K562 (cell line): ENCODE results near the gene SLC34A3. TPM values are rescaled to one million over a fixed set of nuclear protein-coding genes. Genes with fewer than 3 reads are reported as not detected.
A peak's percentile ranks its signal among the peaks of the same experiment; 100 is the strongest.

ENCODE experiments used
- CAMTA2 ChIP-seq: fragments of 250-450 bp; sonication (Bioruptor Pico); conservative IDR thresholded peaks from 2 replicates; pipeline ENCODE4 v1.5.1; 2022
- CHD1 ChIP-seq: fragments of 200-600 bp; sonication (generic); IDR thresholded peaks from one replicate; pipeline ENCODE4 v1.6.1; 2012; ENCODE audit warnings: mild to moderate bottlenecking, moderate library complexity, low read length, inconsistent platforms
- CREB3 ChIP-seq: fragments of 450-650 bp; conservative IDR thresholded peaks from 2 replicates; pipeline ENCODE4 v1.6.1; 2016; ENCODE audit warnings: missing genetic modification characterization, low read depth, mild to moderate bottlenecking, missing compliant biosample characterization, moderate library complexity
- CREBBP ChIP-seq: IDR thresholded peaks from one replicate; pipeline ENCODE4 v1.6.1; 2012; ENCODE audit warnings: low read depth, mild to moderate bottlenecking, control low read depth, inconsistent platforms, low read length
- FIP1L1 ChIP-seq: fragments of 200-400 bp; formaldehyde crosslinking; IDR thresholded peaks from 2 replicates; pipeline ENCODE4 v1.6.1; 2018; ENCODE audit warnings: mild to moderate bottlenecking, low read depth, low read length; ENCODE audit not compliant: poor library complexity, severe bottlenecking
- FOXJ3 ChIP-seq: sonication (generic); formaldehyde crosslinking; IDR thresholded peaks from 2 replicates; pipeline ENCODE4 v1.4.0; 2020; ENCODE audit warnings: mild to moderate bottlenecking, missing genetic modification reagents
- KDM5B ChIP-seq: fragments of 200-600 bp; sonication (generic); IDR thresholded peaks from 2 replicates; pipeline ENCODE4 v1.6.1; 2012; ENCODE audit warnings: low read depth, mild to moderate bottlenecking, moderate library complexity, low read length, control low read depth, inconsistent platforms; ENCODE audit not compliant: insufficient replicate concordance
- KLF10 ChIP-seq: fragments of 250-450 bp; sonication (Bioruptor Pico); IDR thresholded peaks from 2 replicates; pipeline ENCODE4 v1.6.1; 2021; ENCODE audit warnings: matching md5 sums
- MNT ChIP-seq, 2 experiments: fragments of 450-650 bp; conservative IDR thresholded peaks; 2 replicates each; pipeline ENCODE4 v1.6.1; 2017; ENCODE audit warnings: mild to moderate bottlenecking in 2 of 2, moderate library complexity in 2 of 2
- NR0B1 ChIP-seq: fragments of 450-650 bp; IDR thresholded peaks from one replicate; pipeline ENCODE4 v1.6.1; 2018; ENCODE audit warnings: mild to moderate bottlenecking, moderate library complexity; ENCODE audit not compliant: partially characterized antibody
- RNF2 ChIP-seq: sonication (generic); IDR thresholded peaks from 2 replicates; pipeline ENCODE4 v1.6.1; 2016
- THRB ChIP-seq: fragments of 450-650 bp; formaldehyde crosslinking; conservative IDR thresholded peaks from 2 replicates; pipeline ENCODE4 v1.4.0; 2022; ENCODE audit warnings: mild to moderate bottlenecking, missing genetic modification characterization
- ZBTB43 ChIP-seq: sonication (generic); formaldehyde crosslinking; IDR thresholded peaks from 2 replicates; pipeline ENCODE4 v1.8.0; 2023; ENCODE audit warnings: mild to moderate bottlenecking, missing genetic modification reagents
- ZNF24 ChIP-seq: fragments of 450-650 bp; IDR thresholded peaks from 2 replicates; pipeline ENCODE4 v1.6.1; 2016
- ZNF384 ChIP-seq: IDR thresholded peaks from 2 replicates; pipeline ENCODE4 v1.6.1; 2012; ENCODE audit warnings: low read depth, low read length, improper control_type of control experiment
- ZNF740 ChIP-seq, 3 experiments: fragments of 200-800 bp in 1 of 3; sonication (Bioruptor generic) in 1 of 3; sonication (generic) in 1 of 3; formaldehyde crosslinking in 1 of 3; IDR thresholded peaks; 2 replicates each; pipeline versions ENCODE4 v1.6.1 to v1.8.0; 2016 to 2022; ENCODE audit warnings: mild to moderate bottlenecking in 2 of 3, missing compliant biosample characterization in 2 of 3, missing genetic modification characterization in 2 of 3, missing genetic modification reagents in 1 of 3
- polyA plus RNA-seq, 8 experiments: library from polyadenylated mRNA; depleted of rRNA in 4 of 8; stranded (reverse) in 5 of 8; unstranded in 3 of 8; fragments of >200 nt; fragmentation: Nextera tagmentation in 2 of 8; fragmentation: Illumina TruSeq in 1 of 8; extraction: Ambion mirVana in 2 of 8; extraction: Trizol in 1 of 8; gene quantifications; 2 replicates each; pipeline versions ENCODE4 v1.2.1 to v1.2.3, GENCODE V29; 2011 to 2014; ENCODE audit warnings: inconsistent platforms in 1 of 8, missing spikeins in 1 of 8
- total RNA-seq, 7 experiments: library from RNA; depleted of rRNA in 6 of 7; stranded (reverse); fragments of >200 nt in 6 of 7; fragmentation: Illumina TruSeq in 2 of 7; extraction: Trizol in 2 of 7; gene quantifications; 2 replicates each; pipeline versions ENCODE4 v1.2.1 to v1.2.3, GENCODE V29; 2011 to 2021; ENCODE audit warnings: low replicate concordance in 1 of 7

Gene SLC34A3
- total and polyA plus RNA-seq, 9 of the 15 experiments (the other 6 are each of a cell fraction or from before 2014, with no cell fraction given), result not detected

GRCh38 chr9:137217276-137218211 is 13.2 kb upstream of the SLC34A3 start (continued):
- no peak for TF ChIP-seq KLF10 (CRISPR knock-in tag)
- no peak for TF ChIP-seq CHD1
- no peak for TF ChIP-seq NR0B1
- TF ChIP-seq ZBTB43, result no peak
- TF ChIP-seq CREBBP, result no peak
- TF ChIP-seq KDM5B, result peak; percentile 56
- TF ChIP-seq ZNF384, result no peak
- peak in 1 of 2 experiments; percentile 67; a peak in 1 of 4 replicates for TF ChIP-seq MNT (conservative IDR thresholded peaks at IDR 0.05)
- TF ChIP-seq FIP1L1, result no peak
- TF ChIP-seq THRB (CRISPR knock-in tag), result no peak
- no peak for TF ChIP-seq CREB3
- TF ChIP-seq ZNF740 (CRISPR knock-in tag; IDR thresholded peaks at IDR 0.05), result no peak
- no peak for TF ChIP-seq ZNF740 (tag; IDR thresholded peaks at IDR 0.05)
- no peak for TF ChIP-seq CAMTA2
- no peak for TF ChIP-seq RNF2
- TF ChIP-seq FOXJ3, result no peak
- no peak for TF ChIP-seq ZNF24
